GM12892 (cell line): ENCODE data around the gene CD81.

Experiments
- DNase-seq: peaks from one replicate; pipeline ENCODE4 v3.0.0; 2011; ENCODE audit not compliant: insufficient read length
- FAIRE-seq: peaks from 2 replicates; lab custom pipeline; 2011; peaks lifted over from hg19 to GRCh38; lab: Jason Lieb, UNC
- POLR2A ChIP-seq: IDR thresholded peaks from 2 replicates; pipeline ENCODE4 v1.6.1; 2011; ENCODE audit warnings: low read depth, low read length, control low read depth
- POLR2AphosphoS5 ChIP-seq: IDR thresholded peaks from 2 replicates; pipeline ENCODE4 v1.6.1; 2011; ENCODE audit warnings: low read depth, low read length, control low read depth
- TAF1 ChIP-seq: IDR thresholded peaks from 2 replicates; pipeline ENCODE4 v1.6.1; 2011; ENCODE audit warnings: low read depth, mild to moderate bottlenecking, control low read depth, low read length, borderline replicate concordance

The CD81 gene

GRCh38 chr11:2434506-2435255, 57.6 kb downstream of the CD81 start:
- TF ChIP-seq TAF1, result no peak
- TF ChIP-seq POLR2AphosphoS5, result no peak
- TF ChIP-seq POLR2A, result no peak
- FAIRE-seq (no peak), DNase-seq (no peak)

DNA sequence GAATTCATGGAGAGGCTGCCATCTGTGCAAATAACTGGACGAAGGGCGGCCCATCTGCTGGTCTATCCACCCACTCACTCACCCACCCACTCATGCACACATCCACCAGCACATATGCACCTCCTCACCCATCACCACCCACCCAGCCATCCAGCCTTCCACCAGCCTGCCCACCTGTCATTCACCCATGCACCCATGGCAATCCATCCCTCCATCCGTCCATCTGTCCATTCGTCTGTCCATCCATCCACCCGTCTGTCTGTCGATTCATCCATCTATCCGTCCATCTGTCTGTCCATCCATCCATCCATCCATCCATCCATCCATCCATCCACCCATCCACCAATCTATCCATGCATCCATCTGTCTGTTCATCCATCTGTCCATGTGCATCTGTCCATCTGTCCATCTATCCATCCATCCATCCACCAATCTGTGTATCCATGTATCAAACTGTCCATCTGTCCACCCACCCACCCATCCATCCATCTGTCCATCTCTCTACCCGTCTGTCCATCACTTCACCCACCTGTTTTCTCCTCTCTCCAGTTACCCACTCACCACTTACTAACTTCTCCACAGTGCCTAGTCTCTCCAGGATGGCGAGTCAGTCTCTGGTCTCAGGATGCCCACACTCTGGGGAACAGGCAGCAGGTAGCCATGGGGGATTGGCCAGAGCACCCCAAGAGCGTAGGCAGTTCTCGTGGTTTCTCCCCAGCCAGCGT, 58.3 kb downstream of the CD81 start:
- no peak for TF ChIP-seq POLR2AphosphoS5
- TF ChIP-seq TAF1, result no peak
- no peak for TF ChIP-seq POLR2A
- FAIRE-seq (no peak), DNase-seq (no peak)

DNA sequence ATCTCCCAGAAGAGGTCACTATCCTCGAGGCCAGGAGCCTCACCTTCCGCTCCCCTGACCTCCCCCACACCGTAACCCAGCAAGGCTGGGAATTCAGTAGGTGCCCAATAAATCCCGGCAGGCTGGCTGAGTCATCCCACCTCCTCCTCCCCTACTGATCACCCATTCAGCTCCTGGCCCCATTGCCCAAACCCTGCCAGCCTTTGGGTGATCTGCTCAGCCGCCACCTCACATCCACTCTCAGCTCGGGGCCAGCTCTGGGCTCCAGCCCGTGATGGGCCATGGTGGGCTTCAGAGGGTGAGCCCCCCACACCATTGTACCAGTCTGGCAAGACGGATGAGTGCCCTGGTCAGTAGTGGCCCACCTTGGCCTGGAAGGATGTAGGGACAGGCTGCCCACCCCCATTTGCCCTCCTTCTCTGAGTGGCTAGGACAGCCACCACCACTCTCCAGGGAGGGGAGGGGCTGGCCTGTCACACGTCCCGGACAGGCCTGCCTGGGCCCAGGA, 59.0 kb downstream of the CD81 start:
- TF ChIP-seq POLR2A (no peak), POLR2AphosphoS5 (no peak), TAF1 (no peak)
- FAIRE-seq (no peak), DNase-seq (no peak)

GRCh38 chr11:2436521-2437031, 59.5 kb downstream of the CD81 start:
- DNase-seq (no peak), FAIRE-seq (no peak)
- TF ChIP-seq TAF1 (no peak), POLR2A (no peak), POLR2AphosphoS5 (no peak)

DNA sequence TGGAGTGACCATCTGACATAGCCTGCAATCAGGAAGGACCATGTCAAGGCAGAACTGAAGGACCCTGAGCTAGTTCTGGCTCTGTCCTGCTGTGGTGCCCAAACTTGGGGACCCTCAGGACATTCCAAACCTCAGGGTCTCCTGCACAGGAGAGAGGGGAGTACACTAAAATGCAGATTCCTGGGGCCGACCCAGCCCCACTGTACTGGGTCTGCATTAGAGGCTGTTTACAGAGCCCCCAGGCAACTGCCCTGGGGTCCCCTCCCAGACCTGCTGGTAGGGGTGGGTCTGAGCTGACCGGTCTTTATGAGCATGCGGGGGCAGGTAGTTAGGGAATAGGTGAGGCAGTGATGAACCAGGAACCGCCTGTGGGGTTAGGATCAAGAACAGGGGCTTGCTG, 60.4 kb downstream of the CD81 start:
- TF ChIP-seq TAF1, result no peak
- TF ChIP-seq POLR2AphosphoS5, result no peak
- no peak for TF ChIP-seq POLR2A
- FAIRE-seq (no peak), DNase-seq (no peak)

DNA sequence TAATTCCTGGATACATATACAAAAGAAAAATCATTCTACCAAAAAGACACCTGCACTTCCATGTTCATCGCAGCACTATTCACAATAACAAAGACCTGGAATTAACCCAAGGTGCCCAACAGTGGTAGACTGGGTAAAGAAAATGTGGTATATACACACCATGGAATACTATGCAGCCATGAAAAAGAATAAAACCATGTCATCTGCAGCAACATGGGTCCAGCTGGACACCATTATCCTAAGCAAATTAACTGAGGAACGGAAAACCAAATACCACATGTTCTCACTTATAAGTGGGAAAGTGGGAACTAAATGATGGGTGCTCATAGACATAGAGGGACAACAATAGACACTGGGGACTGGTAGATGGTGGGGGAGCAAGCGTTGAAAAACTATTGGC, 62.7 kb downstream of the CD81 start:
- TF ChIP-seq POLR2A (no peak), TAF1 (no peak), POLR2AphosphoS5 (no peak)
- no peak for FAIRE-seq

GRCh38 chr11:2440646-2441045, 63.5 kb downstream of the CD81 start:
- FAIRE-seq (no peak), DNase-seq (no peak)
- TF ChIP-seq POLR2AphosphoS5 (no peak), POLR2A (no peak), TAF1 (no peak)

More for the DNA sequence above, 62.7 kb downstream of the CD81 start:
- DNase-seq, result no peak

DNA sequence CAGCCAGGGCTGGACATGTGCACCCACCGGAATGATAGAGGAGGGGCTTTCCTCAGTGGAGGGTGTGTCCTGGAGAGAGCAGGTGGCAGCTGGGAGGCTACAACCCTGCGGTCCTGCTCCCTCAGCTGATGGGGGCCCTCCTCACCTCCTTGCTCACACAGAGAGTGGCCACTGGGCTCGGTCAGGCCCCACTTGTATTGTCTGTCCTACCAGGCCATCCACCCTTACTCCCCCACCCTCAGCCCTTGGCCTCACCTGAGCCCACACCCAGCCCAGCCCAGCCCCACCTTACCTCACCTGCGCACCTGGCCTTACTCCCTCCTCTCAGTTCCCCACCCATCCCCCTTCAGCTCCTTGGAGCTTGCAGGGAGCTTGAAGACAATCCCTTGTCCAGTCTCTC, 64.1 kb downstream of the CD81 start:
- FAIRE-seq (no peak), DNase-seq (no peak)
- no peak for TF ChIP-seq POLR2AphosphoS5
- TF ChIP-seq POLR2A, result no peak
- TF ChIP-seq TAF1, result no peak

GRCh38 chr11:2442589-2442988, 65.5 kb downstream of the CD81 start:
- TF ChIP-seq POLR2AphosphoS5, result no peak
- no peak for TF ChIP-seq POLR2A
- no peak for TF ChIP-seq TAF1
- FAIRE-seq, result no peak

GRCh38 chr11:2443406-2443805, 66.3 kb downstream of the CD81 start:
- DNase-seq (no peak), FAIRE-seq (no peak)
- TF ChIP-seq POLR2AphosphoS5 (no peak), TAF1 (no peak), POLR2A (no peak)

More at GRCh38 chr11:2442589-2442988, 65.5 kb downstream of the CD81 start:
- no peak for DNase-seq

- FAIRE-seq (no peak), DNase-seq (no peak)
- TF ChIP-seq POLR2AphosphoS5 (no peak), POLR2A (no peak), TAF1 (no peak)
Measured at GRCh38 chr11:2443881-2444820, 67.0 kb downstream of the CD81 start, which contains the start of gene TRPM5. Gene TRPM5, minus strand, starts transcription at chr11:2444514. Its CDS starts 21,478 bp downstream, at chr11:2423036.
